Fibroblast of skin of right biceps (primary cell): ENCODE results near the gene ANO2.
A peak's percentile ranks its signal among the peaks of the same experiment; 100 is the strongest.
"Not testable (repeated sequence)": the region's sequence is repeated elsewhere in the genome, so short reads cannot be mapped to it uniquely, and the experiment has no call there.

ENCODE experiments used
- DNase-seq: peaks from one replicate; pipeline ENCODE4 v3.0.0-alpha.2; 2013

Gene ANO2

DNA sequence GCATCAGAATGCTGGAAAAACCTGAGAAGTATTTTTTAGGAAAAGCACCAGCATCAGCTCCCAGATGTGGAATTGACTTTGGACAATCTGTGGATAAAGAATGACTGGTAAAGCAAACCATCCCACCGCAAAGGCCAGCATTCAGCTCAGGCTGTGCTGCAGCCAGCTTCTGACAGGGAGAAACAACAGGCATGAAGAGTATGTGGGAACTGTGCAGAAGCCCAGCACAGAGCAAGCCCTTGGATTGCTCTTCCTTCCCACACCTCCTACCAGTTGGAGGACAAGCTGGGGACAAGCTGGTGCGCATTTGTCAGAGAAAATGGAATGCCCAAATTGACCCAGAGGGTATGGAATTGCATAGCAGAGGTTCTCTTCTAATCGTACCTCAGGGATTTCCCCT lies 228.1 kb downstream of the ANO2 start:
- DNase-seq: no peak

DNA sequence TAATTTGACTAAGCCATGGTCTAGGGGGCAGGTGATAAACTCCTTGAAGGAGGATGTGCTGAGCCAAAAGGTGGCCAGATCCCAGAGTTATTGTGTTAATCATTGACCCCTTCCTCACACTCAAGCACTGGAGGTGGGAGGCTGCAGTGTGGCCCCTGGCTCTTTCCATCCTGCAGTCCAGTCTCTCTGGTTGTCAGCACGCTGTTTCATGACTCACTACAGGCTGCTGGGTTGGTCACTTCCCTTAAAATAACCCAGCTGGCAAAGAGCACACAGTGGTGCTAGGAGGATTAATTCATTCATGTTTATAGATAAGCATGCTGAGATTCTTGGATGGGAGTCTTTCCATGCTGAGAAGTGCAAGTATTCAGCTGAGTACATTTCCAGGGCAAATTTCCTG lies 228.9 kb downstream of the ANO2 start:
- peak; percentile 18 for DNase-seq

DNA sequence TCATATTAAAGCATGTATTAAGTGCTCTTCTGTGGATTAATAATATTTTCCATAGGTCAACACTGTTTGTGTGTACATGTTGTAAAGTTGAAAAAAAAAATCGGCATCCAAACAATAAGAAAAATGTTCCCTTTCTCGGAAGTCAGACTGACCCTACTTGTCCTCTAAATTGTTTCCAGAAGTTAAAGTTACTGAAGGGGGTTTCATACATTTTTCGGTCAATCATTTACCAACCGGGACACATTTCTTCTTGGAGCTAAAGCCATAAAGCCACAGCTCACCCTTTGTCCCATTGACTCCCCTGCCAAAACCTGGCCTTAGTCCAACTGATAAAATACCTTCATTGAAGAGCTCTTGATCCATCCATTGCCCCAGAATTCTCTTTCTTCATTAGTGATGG lies 230.0 kb downstream of the ANO2 start:
- DNase-seq: no peak

DNA sequence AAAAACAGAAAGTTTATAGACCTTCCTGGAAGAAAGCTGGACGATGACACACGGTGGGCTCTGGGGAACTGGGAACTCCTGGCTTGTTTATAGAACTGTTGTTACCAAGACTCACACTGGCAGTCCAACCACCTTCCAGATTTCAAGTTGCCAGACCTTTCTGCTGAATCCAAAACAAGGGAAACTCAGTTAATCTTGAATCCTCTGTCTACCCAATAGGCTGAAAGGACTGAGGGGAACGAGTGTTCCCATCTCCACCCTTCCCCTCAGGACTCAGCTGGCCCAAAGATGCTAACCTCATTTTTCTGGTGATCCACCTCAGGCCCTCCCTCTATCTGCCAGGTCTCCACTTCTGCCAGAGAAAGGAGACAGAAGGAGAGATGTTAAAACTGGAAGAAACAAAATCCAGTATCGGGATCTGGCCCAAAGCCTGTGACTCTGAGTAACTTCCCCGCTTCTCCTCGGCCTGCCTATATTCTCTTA lies 231.4 kb downstream of the ANO2 start:
- no peak for DNase-seq

DNA sequence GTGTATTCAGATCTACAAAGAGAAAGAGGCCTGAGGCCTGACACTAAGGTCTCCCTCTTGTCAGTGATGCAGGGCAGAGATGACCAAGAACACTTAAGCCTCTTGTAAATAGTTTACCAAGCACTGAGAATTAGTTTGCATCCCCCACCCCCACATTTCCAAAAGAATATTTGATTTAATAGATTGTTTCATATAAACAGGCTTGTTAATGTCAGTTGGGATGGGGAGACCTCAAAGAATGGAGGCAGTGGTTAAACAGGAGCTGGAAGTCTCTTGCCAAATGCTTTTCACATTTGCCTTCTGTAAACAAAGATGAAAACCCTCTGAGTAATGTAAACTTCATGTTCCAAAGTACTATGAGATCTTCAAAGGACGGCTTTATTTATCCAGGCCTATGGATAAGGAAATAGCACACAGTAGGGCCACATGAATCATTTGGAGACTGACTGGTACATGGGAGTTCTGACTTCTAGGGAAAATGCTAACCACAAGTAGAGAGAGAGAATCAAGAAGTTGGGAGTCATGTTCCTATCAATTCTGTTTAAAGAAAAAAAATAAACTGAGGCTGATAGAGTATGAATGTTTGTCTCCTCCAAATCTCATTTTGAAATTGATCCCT lies 234.7 kb downstream of the ANO2 start:
- DNase-seq: no peak

DNA sequence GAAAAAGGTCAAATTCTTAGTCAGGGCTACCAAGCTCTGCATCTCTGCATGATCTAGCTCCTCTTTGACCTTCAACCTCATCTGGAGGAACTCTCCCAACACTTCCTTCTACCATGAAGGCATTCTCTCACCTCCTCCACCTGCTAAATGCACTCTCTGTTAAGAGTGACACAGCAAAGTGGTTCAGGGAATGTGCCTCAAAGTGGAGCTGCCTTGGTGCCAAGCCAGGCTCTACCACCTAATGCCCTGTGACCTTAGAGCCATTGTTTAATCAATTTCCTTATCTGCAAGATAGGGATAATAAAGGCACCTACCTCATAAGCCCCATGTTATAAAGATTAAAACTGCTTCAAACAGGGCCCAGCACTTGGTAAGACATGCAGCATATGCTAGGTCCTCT lies 236.7 kb downstream of the ANO2 start:
- DNase-seq: no peak

DNA sequence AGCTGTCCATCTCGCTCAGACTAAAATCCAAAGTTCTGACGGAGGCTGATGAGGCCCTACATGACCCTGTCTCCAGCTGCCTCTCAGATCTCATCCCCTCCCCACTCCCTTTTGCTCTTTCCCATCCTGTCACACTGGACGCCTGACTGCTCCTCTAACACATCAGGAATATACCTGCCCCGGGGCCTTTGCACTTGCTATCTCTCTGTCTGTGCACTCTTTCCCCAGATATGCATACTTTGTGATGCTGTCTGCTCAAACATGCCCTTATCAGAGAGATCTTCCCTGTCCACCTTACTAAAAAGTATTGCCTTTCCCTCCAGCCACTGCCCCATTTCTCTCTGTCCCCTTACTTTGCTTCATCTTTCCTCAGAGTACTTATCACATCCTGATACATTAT lies 238.8 kb downstream of the ANO2 start:
- no peak for DNase-seq

DNA sequence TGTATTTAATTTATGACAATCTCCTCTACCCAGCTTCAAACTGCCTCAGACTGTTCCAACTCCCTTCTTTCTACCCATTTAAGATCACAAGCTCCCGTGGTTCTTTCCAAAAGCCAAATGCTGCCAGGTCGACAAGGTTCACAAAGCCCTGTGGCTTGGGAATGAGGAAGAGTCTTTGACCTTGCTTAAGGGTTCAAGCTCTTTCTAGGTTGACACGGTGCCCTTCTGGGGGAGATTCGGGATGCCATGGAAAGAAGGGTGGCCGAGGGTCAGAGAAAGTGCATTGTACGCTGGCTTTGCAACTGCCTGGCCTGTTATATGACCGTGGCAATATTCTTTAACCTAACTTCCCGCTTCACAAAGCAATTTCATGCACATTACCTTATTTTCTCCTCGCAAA lies 239.3 kb downstream of the ANO2 start:
- DNase-seq: no peak

DNA sequence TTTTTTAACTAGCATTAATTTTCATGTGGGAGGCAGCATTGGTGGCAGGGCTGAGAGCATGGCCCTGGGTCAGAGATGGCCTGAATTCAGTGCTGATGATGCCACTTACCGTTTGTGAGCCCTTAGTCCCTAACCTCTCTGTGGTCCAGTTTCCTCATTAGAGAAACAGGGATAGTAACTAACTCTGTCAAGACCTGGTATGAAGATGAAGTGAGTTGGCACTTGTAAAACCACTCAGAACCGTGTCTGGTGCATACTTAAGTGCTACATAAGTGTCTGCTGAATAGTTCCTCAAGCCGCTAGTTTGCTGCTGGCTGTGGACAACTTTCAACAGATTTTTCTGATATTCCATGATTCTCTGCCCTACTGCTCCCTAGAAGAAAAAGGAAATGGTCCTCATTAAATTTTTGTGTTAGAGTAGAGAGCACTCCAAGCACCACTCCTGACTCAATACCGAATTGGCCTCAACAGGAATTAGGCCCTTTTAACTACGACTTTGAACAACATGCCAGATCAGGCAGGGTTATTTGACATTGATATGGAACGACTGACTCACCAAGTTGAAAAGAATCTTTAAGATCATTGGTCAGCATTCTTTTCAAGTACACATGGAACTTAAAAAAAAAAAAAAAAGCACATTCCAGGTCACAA lies 250.2 kb downstream of the ANO2 start:
- DNase-seq: peak; percentile 61

DNA sequence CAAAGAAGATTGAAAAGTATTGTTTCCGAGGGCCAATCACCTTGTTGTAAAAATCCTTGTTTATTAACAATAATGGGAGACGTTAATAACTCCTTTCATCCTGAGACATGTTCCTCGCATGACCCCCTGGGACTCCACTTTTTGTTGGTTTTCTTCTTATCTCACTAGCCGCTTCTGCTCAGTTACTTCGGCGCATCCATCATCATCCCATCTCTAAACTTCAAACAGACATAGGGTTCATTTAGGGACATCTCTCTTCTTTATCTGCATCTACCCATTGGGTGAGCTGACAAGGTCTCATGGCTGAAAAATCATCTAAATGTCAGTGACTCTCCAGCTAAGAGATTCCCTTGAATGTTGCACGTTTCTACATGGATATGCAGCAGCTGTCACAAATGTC lies 252.2 kb downstream of the ANO2 start:
- DNase-seq: no peak

DNA sequence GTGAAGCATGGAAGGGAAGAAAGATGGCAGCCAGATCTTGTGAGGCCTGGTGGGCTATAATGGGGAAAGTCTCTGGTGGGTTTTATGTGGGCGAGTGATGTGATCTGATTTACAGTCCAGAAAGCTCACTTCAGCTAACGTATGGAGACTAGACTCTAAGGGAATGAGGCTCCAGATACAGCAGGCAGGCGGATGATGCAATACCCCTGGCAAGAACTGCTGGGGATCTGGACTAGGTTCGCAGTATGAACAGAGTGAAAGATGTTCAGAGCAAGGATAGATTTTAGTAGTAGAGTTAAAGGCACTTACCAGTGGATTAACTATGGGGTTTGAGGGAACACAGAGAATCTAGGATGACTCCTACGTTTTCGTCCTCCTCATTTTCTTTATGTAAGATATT lies 253.1 kb downstream of the ANO2 start:
- DNase-seq: peak; percentile 16

DNA sequence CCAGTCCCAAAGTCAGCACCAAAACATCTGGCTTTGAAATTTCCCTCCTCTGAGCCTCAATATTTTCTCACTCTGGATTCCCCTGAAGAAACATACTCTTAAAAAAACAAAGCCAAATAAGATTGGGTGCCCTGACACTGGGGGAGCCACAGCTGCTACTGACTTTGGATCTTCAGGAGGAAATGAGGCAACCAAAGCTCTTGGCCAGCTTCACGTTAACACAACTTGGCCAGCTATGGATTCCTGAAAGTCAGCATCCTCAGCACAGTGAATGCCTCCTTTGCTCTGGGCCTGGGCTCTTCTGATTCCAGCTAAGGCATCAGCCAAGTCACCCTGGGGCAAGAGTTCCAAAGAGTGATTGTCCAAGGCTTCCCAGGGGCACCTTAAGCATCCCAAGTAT lies 254.8 kb downstream of the ANO2 start:
- DNase-seq: no peak

DNA sequence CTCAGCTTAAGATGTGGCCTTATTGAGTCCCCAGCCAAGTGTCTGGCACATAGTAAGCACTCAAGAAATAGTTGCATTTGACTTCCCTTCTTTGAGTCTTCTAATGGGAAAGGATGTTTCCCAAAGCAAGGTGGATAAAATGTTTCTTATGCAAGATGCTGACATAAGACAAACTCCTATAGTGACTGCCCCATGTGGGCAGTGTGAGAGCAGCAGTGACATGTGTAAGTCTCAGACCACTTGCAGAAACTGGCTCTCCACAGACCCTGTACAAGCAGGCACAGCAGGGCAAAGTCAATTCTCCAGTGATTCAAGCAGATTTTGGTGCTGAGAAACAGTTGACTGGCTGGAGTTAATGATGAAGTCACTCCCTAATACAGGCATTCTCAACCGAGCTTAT lies 255.3 kb downstream of the ANO2 start:
- DNase-seq: no peak

DNA sequence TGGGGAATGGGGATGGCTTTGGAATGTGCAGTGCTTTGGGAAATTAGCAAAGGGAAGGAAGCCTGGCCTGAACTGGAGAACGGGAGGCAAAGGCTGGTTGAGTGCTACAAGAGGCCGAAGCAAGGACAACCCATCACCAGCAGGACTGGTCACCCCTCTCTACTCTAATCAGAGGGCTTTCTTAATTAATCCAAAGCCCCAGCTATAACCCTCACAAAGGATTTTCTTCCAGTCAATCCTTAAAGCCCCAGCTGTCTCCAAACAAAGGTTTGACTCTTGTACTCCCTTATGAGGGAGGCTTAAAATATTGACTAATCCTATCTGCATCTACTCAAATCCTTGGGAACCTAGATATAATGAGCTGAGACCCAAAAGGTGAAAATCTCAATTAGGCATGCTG lies 256.8 kb downstream of the ANO2 start:
- no peak for DNase-seq

DNA sequence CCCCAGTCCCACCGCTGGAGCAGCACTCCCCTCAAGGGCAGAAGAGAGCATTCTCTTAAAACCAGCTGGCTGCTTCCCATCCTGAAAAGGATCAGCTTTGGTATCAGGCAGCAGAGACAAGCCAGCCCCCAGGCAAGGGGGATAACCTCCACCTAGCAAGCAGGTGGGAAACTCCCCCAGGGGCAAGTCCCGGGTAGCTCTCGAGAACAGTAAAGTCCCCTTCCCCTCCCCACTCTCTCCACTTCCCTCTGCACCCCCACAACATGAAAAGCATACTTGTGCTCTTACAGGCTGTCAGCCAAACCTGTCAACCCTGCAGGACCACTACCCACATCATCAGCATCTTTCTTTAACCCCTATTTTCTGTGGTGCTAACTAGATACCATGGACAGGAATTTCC lies 259.1 kb downstream of the ANO2 start:
- DNase-seq: no peak

DNA sequence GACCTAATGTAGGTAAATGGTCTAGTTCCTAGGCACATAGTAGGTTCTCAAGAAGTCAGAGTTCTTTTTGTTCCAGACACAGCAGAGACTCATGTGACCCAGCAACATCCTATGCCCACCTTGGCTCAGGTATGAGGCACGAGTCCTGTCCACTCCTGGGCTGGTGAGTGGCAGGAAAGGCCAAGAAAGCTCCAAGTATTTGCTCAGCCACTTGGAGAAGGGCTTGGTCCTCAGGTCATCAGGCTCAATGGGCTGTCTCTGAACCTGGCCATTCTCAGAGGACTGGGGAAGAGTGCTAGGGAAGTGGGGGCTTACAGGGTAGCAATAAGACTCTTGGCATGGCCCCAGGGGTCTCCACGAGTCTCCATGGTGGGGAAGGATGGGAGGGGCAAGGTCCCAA lies 260.1 kb downstream of the ANO2 start:
- DNase-seq: no peak

DNA sequence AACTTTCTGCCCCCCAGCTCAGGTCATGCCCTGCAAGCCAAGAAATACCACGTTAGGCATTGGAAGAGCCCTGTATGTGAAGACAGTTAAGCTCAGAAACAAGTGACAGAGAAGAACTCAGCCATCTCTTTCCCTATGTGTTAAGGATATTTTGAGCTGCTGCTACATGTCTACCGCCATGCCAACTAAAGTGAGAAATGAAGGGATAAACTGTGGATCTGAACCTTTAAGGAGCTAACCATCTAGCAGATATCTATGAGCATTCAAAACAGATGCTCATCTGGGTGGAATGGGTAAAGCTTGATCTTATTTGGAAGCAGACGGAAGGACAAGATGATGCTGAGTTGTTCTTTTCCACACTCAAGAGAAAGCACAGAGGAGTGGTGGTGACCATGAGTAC lies 262.5 kb downstream of the ANO2 start:
- DNase-seq: no peak

DNA sequence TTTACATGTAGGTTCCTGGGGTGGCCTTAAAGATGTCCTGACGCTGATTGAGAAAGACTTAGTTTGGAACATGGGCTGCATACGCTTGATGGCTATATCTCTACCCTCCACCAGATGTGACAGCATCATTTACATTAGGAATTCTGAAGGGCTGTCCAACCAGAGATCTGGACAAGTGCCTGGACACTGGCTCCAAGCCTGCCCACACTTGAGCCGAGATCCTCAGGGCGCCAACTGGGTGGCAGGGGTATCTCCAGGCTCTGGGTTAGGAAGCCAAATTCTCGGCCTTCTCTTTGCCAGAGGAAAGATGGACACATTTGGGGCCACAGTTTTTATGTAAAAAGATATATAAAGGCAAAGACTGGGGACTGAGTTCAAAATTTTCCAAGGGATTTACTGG lies 266.9 kb downstream of the ANO2 start:
- no peak for DNase-seq

DNA sequence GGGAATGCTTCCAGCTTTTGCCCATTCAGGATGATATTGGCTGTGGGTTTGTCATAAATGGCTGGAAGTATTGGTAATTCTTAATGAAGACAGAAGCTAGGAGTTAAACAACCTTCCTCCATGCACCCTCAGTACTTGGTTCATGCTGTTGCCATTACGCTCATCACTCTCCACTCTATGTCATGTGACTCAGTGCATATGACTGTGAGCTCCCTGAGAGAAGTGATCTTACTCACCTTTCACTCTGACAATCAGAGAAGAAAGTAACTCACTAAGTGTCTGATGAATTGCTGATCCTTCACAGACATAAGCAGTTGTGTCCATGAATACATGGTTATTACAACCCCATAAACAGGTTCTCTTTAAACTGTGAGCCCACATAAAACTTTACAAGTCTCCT lies 275.4 kb downstream of the ANO2 start:
- DNase-seq: not testable (repeated sequence)

DNA sequence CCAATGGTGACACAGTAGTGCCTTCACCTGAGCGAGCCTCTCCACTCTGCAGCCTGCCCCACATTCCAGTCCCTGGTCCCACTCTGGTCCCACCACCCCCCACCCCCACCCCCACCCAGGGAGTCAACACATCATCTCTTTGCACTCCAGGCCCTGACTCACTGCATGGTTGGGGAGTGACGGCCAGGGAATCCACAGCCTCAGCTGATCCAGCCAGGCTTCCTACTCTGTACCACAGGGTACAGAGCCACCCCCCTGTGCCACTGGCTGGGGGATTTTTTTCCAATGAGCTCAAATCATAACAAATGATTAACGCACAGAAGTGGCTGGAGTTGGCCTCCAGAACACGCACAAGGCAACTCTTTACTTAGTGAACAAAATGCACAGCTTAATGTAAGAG lies 279.4 kb downstream of the ANO2 start:
- DNase-seq: peak; percentile 98

DNA sequence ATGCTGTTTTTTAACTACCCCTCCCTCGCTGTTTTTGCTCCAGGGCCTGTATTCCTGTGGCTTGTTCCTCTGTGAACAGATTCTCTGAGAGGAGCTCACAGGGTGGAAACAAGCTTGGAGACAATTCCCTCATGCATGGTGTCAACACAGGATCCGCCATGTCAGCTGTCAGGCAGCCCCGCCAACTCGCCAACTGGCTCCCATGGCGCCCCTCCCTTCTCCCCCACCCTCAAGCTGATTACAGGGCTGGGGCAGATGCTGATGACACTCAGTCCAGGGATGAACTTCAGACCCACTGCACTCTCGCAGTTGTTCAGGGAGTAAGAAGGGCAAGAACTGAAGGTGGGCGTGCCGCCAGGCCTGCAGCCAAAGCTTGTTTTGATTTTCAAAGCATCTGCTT lies 283.2 kb downstream of the ANO2 start:
- DNase-seq: peak; percentile 6

DNA sequence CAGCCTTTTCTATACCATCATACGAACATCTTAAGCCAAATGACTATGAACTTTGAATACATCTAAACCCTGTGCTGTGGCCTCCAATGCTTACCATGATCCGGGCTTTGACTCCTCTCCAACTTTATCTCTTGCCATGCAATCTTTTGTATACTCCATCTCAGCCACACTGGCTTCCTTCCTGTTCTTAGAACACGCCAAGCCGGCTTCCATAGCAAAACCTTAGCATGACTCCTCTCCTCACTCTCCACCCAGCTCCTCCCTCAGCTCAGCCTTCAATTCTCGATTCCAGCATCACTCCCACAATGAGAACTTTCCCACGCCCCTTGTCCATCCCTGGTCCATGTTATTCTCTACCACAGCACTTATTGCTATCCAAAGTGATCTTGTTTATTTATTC lies 284.8 kb downstream of the ANO2 start:
- no peak for DNase-seq

DNA sequence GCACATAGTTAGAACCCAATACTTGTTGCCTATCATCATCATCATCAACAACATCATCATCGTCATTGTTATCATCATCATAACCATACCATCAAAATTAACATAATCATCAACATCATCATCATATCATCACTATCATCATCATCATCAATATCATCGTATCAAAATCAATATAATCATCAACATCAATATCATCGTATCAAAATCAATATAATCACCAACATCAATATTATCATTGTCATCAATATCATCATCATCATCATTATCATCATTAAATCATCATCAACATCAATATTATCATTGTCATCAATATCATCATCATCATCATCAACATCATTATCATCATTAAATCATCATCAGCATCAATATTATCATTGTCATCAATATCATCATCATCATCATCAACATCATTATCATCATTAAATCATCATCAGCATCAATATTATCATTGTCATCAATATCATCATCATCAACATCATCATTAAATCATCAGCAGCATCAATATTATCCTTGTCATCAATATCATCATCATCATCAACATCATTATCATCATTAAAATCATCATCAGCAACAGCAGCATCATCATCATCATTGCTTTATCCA lies 286.6 kb downstream of the ANO2 start:
- DNase-seq: not testable (repeated sequence)

DNA sequence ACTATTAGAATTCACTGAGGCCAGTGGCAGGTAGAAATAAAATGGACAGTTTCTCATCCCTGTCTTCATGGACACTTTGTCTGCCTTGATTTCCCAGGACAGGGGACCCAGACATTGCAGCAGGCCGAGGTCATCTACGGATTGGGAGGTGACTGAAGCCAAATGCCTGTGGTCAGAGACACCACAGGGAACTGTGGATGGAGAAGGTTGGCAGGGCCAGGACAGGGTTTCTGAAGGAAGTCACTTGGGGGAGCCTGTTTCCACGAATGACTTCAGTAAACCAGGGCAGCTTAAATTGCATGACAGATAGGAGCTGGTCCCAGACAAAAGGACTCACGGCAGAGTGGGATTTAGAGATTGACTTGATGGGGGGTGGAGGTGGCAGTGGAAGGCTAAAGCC lies 288.2 kb downstream of the ANO2 start:
- peak; percentile 27 for DNase-seq

DNA sequence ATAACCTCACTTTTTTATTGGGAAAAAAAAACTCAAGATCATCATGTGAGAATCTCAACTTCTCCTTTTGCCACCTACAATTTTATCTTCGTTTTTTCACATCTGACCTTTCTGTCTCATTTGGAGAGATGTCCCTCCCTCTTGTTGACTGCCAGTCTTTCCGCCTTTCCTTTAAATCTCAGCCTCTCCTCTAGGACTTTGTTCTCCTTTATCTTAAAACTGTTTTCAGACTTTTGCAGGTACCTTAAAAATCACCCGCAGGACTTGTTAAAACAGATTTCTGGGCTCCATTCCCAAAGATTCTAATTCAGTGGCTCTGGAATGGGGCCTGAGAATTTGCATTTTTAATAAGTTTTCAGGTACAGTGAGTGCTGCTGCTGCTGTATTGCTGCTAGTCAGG lies 289.9 kb downstream of the ANO2 start:
- no peak for DNase-seq
